SJSA1 (cell line): ENCODE data around the gene CR2. TPM values are rescaled to one million over a fixed set of nuclear protein-coding genes. Genes with fewer than 3 reads are reported as not detected.
"Not testable (repeated sequence)": the region's sequence is repeated elsewhere in the genome, so short reads cannot be mapped to it uniquely, and the experiment has no call there.

ENCODE experiments used
- DNase-seq, 2 experiments: peaks; one replicate each; pipeline ENCODE4 v3.0.0-alpha.2; 2015 to 2020; ENCODE audit warnings: low spot score in 2 of 2, low read depth in 1 of 2
- H3K27ac ChIP-seq: fragments of 250-450 bp; sonication (Bioruptor Pico); 2 replicates; pipeline ENCODE4 v1.5.1; 2020; ENCODE audit warnings: mild to moderate bottlenecking, moderate library complexity
- H3K27me3 ChIP-seq: fragments of 250-450 bp; sonication (Bioruptor Pico); replicated peaks from 2 replicates; pipeline ENCODE4 v1.5.1; 2020; ENCODE audit warnings: mild to moderate bottlenecking, moderate library complexity
- H3K36me3 ChIP-seq: fragments of 250-450 bp; sonication (Bioruptor Pico); 2 replicates; pipeline ENCODE4 v1.5.1; 2020; ENCODE audit warnings: mild to moderate bottlenecking
- H3K4me1 ChIP-seq: fragments of 250-450 bp; sonication (Bioruptor Pico); replicated peaks from 2 replicates; pipeline ENCODE4 v1.6.1; 2021; ENCODE audit warnings: mild to moderate bottlenecking
- H3K4me3 ChIP-seq: fragments of 250-450 bp; sonication (Bioruptor Pico); 2 replicates; pipeline ENCODE4 v1.5.1; 2020; ENCODE audit warnings: mild to moderate bottlenecking
- H3K9me3 ChIP-seq: fragments of 250-450 bp; sonication (Bioruptor Pico); replicated peaks from 2 replicates; pipeline ENCODE4 v1.5.1; 2020; ENCODE audit warnings: mild to moderate bottlenecking
- total RNA-seq: library from RNA; depleted of rRNA; stranded (reverse); fragments of >200 nt; shearing (Covaris generic); gene quantifications from 2 replicates; pipeline ENCODE4 v1.2.3, GENCODE V29; 2014

CR2 gene
- total RNA-seq, 1 experiment from 2014 or later = not detected

DNA sequence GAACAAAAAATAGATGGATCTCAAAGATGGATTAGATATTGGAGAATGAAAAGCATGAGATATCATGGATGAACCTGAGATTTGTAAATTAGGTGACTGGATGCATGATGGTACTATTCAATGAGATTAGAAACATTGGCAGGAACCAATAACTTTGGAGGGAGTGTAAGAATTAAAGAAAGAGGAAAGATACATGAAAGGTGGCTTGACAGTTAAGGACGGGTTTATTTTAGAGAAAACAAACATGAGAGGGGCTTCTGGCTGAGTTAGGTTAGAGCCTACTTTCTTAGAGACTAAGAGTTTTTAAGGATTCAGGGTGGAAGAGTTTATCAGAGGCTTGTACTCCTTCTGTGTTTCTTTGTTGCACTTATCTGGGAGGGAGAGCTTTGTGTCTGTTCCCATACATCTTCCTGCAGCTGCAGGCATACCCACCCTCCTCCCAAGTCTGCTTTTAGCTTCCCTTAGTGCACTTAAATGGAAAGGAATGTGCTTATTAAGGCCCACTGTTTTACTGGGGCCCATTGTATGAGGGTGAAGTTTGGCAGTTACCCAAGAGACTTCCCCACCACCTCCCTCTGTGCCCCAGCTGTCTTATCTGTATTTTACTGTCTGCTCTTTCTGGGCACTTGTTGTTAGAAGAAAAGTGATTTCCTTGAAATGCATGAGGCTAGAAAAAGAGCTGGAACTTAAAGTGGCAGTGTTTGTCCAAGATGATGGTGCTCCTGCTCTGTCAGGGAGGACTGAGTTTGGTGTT is 26.1 kb upstream of the CR2 start:
- Histone ChIP-seq H3K36me3 (no peaks in the 10 kb centered on the region), H3K4me1 (no peaks in the 10 kb centered on the region), H3K27ac (no peak overlapping the region), H3K27me3 (peaks cover 15% of the 10 kb centered on the region; the same call in 1 of the 2 replicates), H3K4me3 (no peak overlapping the region), H3K9me3 (no peaks in the 10 kb centered on the region)
- DNase-seq = no peak

DNA sequence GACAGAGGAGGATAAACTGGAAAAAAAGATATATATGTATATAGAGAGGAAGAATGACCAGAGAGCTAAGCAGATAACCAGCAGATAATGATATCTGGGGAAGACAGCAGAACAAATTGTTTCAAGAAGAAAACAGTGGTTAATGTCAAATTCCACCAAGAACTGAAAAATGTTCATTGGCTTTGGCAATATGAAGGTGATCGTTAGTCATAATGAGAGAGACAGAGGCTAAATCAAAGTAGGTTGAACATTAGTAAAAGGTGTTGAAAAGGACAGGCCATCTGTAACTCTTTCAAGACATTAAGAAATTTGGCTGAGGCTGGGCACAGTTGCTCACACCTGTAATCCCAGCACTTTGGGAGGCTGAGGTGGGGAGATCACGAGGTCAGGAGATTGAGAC is 25.3 kb upstream of the CR2 start:
- Histone ChIP-seq H3K36me3 (no peaks in the 10 kb centered on the region), H3K9me3 (no peaks in the 10 kb centered on the region), H3K27ac (no peak overlapping the region), H3K27me3 (peaks cover 13% of the 10 kb centered on the region; the same call in 1 of the 2 replicates), H3K4me1 (no peaks in the 10 kb centered on the region), H3K4me3 (no peak overlapping the region)
- DNase-seq = no peak

DNA sequence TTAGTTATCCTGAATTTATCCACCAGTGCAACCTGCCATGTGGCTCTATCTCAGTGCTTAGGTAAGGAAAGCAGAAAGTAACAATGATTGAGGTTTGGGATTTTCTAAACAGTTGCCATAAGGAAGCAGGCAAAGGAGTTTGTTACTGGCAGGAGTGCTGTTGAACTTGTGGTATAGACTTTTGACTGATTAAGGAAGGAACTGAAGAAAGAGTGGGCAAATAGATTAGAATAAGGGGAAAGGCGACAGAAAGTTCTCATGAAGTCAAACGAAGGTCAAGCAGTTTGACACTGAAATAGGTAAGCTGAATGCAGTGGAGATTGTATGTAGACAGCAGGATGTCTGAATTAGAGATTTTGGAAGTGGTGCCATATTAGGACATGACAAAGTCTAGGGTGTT is 24.2 kb upstream of the CR2 start:
- Histone ChIP-seq H3K36me3 (no peaks in the 10 kb centered on the region), H3K9me3 (no peaks in the 10 kb centered on the region), H3K27ac (no peak overlapping the region), H3K27me3 (peaks cover 18% of the 10 kb centered on the region; the same call in 1 of the 2 replicates), H3K4me3 (no peak overlapping the region), H3K4me1 (no peaks in the 10 kb centered on the region)
- DNase-seq = no peak

DNA sequence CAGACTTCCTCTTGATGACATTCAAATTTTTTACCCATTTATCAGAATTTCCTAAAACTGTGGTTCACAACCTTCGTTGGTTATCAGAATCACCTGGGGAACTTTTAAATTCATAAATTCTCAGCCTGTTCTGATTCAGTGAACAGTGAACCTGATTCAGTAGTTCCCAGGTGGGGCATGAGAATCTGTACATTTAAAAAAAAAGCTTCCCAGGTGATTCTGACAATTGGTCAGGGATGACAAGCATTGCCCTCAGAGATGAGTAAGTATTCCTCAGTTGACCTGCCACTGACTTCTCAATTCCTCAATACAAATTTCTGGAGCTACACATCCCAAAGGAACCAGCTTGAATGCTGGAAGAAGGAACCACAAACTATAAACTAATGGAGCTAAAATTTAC is 23.5 kb upstream of the CR2 start:
- H3K4me1 ChIP-seq = no peaks in the 10 kb centered on the region
- no peaks in the 10 kb centered on the region for H3K36me3 ChIP-seq
- no peak overlapping the region for H3K27ac ChIP-seq
- peaks cover 21% of the 10 kb centered on the region; the same call in 1 of the 2 replicates for H3K27me3 ChIP-seq
- DNase-seq = no peak
- H3K4me3 ChIP-seq = no peak overlapping the region
- no peaks in the 10 kb centered on the region for H3K9me3 ChIP-seq

- no peak for DNase-seq
- H3K27me3 ChIP-seq = peaks cover 20% of the 10 kb centered on the region; the same call in 1 of the 2 replicates
- H3K9me3 ChIP-seq = no peaks in the 10 kb centered on the region
- H3K27ac ChIP-seq = no peak overlapping the region
- no peaks in the 10 kb centered on the region for H3K4me1 ChIP-seq
- no peak overlapping the region for H3K4me3 ChIP-seq
- no peaks in the 10 kb centered on the region for H3K36me3 ChIP-seq
Observed at GRCh38 chr1:207431508-207431907, 22.6 kb upstream of the CR2 start.

DNA sequence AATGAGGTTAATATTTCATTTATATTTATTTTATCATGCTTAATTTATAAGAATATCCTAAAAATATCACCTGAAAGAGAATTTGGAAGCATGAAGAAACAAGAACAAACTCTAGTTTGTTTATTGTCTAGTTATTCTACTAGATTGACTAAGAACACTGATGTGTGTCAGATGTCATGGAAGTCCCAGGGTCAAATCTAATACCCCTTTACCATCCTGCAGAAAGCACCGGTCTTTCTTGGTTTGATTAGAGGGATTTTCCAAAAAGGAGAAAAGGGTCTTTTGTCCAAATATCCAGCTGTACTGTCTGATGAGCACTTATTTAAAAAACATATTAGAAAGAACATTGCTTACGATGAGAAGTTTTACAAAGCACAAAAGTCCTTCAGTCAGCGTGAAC is 20.7 kb upstream of the CR2 start:
- Histone ChIP-seq H3K27me3 (peaks cover 16% of the 10 kb centered on the region; the same call in 1 of the 2 replicates), H3K4me3 (no peak overlapping the region)
- DNase-seq = no peak

GRCh38 chr1:207436746-207437145 is 17.4 kb upstream of the CR2 start:
- H3K27me3 ChIP-seq = peaks cover 16% of the 10 kb centered on the region; the same call in 1 of the 2 replicates
- not testable (repeated sequence) for DNase-seq, H3K9me3 ChIP-seq, H3K36me3 ChIP-seq, H3K4me3 ChIP-seq, H3K4me1 ChIP-seq, H3K27ac ChIP-seq

More for the DNA sequence above, 20.7 kb upstream of the CR2 start:
- Histone ChIP-seq H3K4me1 (no peaks in the 10 kb centered on the region), H3K9me3 (no peaks in the 10 kb centered on the region), H3K36me3 (no peaks in the 10 kb centered on the region), H3K27ac (no peak overlapping the region)

- Histone ChIP-seq H3K36me3 (no peaks in the 10 kb centered on the region), H3K27me3 (peaks cover 1% of the 10 kb centered on the region; the same call in 1 of the 2 replicates), H3K4me1 (no peaks in the 10 kb centered on the region), H3K9me3 (no peaks in the 10 kb centered on the region), H3K27ac (no peak overlapping the region), H3K4me3 (no peak overlapping the region)
- DNase-seq = no peak
Observed at GRCh38 chr1:207440626-207441025, 13.5 kb upstream of the CR2 start.

- Histone ChIP-seq H3K4me3 (no peak overlapping the region), H3K36me3 (no peaks in the 10 kb centered on the region), H3K9me3 (no peaks in the 10 kb centered on the region), H3K27ac (no peak overlapping the region), H3K4me1 (no peaks in the 10 kb centered on the region), H3K27me3 (peaks cover 12% of the 10 kb centered on the region)
- DNase-seq = no peak
Observed at GRCh38 chr1:207444514-207445217, 9.5 kb upstream of the CR2 start.

GRCh38 chr1:207453710-207454045 is 450 bp upstream of the CR2 start:
- H3K27me3 ChIP-seq = peaks cover 70% of the 10 kb centered on the region
- no peak for DNase-seq

GRCh38 chr1:207455183-207455754 is 1.1 kb downstream of the CR2 start:
- H3K27me3 ChIP-seq = peaks cover 67% of the 10 kb centered on the region
- peaks cover 6% of the 10 kb centered on the region; the same call in 1 of the 2 replicates for H3K4me1 ChIP-seq
- H3K4me3 ChIP-seq = no peak overlapping the region
- H3K27ac ChIP-seq = no peak overlapping the region
- H3K36me3 ChIP-seq = no peaks in the 10 kb centered on the region
- DNase-seq = no peak
- 0 out of 2 replicates have a peak, but pooled peaks cover 2% of the 10 kb centered on the region for H3K9me3 ChIP-seq

More at GRCh38 chr1:207453710-207454045, 450 bp upstream of the CR2 start:
- no peaks in the 10 kb centered on the region for H3K36me3 ChIP-seq
- peaks cover 6% of the 10 kb centered on the region; the same call in 1 of the 2 replicates for H3K4me1 ChIP-seq
- H3K27ac ChIP-seq = no peak overlapping the region
- H3K4me3 ChIP-seq = no peak overlapping the region
- H3K9me3 ChIP-seq = 0 out of 2 replicates have a peak, but pooled peaks cover 2% of the 10 kb centered on the region

- Histone ChIP-seq H3K4me1 (peaks cover 15% of the 10 kb centered on the region; the same call in 1 of the 2 replicates), H3K36me3 (no peaks in the 10 kb centered on the region), H3K27me3 (peaks cover 46% of the 10 kb centered on the region), H3K4me3 (no peak overlapping the region), H3K9me3 (0 out of 2 replicates have a peak, but pooled peaks cover 2% of the 10 kb centered on the region), H3K27ac (no peak overlapping the region)
- no peak for DNase-seq
Observed at GRCh38 chr1:207458414-207458813, 4.3 kb downstream of the CR2 start.

DNA sequence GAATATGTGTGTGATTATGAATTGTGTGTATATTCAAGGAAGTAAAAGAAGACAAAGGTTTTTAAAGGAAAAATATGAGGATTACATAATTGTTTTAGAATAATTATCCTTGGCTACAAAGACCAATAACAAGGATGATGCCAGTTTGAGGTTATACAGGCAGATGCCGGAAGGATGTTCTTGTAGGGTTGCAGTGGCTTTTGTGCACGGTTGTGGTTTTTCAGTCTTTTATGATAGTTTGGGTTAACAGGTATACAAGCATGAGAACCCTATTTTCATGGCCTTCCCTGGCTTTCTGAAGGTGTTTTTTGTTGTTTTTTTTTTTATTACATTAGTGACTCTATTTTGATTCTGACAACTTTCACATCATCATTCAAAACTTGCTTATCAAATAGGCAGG is 4.9 kb downstream of the CR2 start:
- H3K36me3 ChIP-seq = no peaks in the 10 kb centered on the region
- peaks cover 40% of the 10 kb centered on the region for H3K27me3 ChIP-seq
- DNase-seq = no peak
- H3K27ac ChIP-seq = no peak overlapping the region
- peaks cover 21% of the 10 kb centered on the region for H3K4me1 ChIP-seq
- no peak overlapping the region for H3K4me3 ChIP-seq
- 0 out of 2 replicates have a peak, but pooled peaks cover 2% of the 10 kb centered on the region for H3K9me3 ChIP-seq

DNA sequence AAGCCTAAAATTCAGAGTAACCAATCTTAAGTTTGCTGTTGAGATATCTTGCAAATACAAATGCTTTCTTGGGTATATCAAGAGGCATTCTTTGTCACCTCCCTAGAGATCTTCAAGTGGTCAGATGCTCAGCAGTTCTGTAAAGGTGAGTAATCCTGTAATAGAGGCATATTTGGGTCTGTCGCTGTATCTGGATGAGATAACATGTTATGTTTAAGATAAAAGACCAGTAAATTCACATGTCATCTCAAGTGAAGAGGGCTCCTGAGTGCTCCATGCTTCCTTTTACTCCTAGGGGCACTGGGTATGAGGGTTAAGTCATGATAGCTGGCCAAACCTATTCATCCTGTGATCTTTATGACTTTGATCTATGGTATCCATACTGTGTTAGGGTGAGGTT is 7.5 kb downstream of the CR2 start:
- H3K9me3 ChIP-seq = no peaks in the 10 kb centered on the region
- DNase-seq = no peak
- peaks cover 16% of the 10 kb centered on the region for H3K4me1 ChIP-seq
- H3K36me3 ChIP-seq = no peaks in the 10 kb centered on the region
- no peak overlapping the region for H3K27ac ChIP-seq
- H3K4me3 ChIP-seq = no peak overlapping the region
- H3K27me3 ChIP-seq = peaks cover 17% of the 10 kb centered on the region; the same call in 1 of the 2 replicates
